Stimulated activated CD8-positive, alpha-beta memory T cell treated with anti-CD3 and anti-CD28 coated beads, Interleukin-4, amount 100 ng/mL, for 48 hours (primary cell): Measurements from ENCODE around the gene TENT4B.
"Not testable (repeated sequence)": the region's sequence is repeated elsewhere in the genome, so short reads cannot be mapped to it uniquely, and the experiment has no call there.

Experiments used
- DNase-seq: peaks from one replicate; pipeline ENCODE4 v3.0.0-alpha.2; 2020

Gene TENT4B

DNA sequence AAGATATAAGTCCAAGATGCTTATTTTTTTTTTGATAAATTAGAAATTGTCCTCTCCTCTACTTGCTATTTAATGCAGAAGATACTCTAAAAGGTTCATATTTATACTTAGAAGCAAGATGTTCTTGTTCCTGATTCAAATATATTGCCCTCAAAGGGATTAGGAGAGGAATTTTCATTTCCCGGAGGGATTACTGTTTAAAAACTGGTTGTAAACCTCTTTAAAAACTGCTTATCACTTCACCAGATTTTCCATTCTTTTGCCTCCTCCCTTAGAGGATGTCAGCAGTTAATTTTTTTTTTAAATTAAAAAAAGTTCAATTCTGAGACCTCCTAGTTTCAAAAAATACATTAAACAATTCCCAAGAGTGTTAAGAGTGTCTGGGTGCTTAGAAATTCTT, 2.8 kb downstream of the TENT4B start:
- DNase-seq, result no peak

DNA sequence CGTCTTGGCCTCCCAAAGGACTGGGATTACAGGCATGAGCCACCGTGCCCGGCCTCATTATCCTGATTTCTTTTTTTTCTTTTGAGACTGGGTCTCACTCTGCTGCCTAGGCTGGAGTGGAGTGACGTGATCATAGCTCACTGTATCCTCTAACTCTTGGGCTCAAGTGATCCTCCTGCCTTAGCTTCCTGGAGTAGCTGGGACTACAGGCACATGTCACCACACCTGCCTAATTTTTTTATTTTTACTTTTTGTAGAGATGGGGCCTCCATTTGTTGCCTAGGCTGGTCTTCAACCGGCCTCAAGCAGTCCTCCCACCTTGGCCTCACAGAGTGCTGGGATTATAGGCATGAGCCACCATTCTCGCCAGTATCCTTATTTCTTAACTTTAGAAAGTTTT, 3.5 kb downstream of the TENT4B start:
- peak; percentile 18 for DNase-seq

DNA sequence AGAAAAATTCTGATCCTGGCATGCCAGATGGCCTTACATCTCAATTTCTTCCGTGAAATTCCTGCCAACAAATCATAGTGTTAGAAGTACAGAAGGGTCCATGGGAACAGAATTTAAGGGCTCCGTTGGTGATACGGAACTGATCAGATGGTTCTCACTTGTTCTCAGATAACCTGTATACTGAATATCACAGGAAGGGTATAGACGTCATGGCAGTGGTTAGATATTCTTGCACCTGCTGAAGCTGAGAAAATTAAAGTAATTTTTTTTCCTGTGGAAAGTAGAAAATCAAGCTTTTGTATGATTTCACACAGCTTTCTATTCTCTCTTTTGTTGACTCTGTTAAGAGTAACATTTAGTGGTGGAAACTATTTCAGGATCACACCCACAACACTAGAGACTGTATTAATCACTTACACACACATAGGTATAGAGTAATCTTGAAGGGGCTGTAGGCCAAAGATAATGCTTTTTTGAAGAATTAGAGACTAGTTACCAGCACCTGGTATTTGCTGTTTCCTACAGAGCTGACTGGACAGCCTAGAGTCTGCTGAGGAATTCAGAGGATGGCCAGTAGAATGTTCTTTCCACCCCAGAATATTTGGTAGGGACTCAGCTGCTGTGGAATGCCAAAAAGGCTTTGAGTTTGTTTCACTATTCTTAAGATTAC, 7.5 kb downstream of the TENT4B start:
- peak; percentile 12 for DNase-seq

DNA sequence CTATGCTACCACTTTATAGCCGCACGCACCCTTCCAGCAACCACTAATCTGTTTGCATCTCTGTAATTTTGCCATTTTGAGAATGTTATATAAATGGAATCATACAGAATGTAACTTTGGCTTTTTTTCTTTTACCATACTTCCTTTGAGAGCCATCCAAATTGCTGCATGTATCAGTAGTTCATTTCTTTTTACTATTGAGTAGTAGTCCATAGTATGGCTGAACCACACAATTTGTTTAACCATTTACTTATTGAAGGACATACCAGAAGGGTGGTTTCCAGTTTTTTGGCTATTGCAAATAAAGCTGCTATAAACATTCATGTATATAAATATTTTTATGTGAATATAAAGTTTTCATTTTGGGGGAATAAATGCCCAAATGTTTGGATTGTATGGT, 8.8 kb downstream of the TENT4B start:
- peak; percentile 11 for DNase-seq

DNA sequence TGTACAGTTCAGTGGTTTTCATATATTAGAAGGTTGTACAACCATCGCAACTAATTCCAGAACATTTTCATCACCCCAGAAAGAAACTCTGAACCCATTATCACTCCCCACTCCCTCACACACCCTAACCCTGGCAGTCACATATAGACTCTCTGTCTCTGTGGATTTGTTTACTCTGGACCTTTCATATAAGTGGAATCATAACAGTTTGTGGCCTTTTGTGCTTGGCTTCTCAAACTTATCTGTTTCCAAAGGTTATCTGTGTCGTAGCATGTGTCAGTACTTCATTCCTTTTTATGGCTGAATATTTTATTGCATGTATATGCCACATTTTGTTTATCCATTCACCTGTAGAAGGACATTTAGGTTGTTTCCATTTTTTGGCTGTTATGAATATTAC, 12.4 kb downstream of the TENT4B start:
- DNase-seq, result no peak

DNA sequence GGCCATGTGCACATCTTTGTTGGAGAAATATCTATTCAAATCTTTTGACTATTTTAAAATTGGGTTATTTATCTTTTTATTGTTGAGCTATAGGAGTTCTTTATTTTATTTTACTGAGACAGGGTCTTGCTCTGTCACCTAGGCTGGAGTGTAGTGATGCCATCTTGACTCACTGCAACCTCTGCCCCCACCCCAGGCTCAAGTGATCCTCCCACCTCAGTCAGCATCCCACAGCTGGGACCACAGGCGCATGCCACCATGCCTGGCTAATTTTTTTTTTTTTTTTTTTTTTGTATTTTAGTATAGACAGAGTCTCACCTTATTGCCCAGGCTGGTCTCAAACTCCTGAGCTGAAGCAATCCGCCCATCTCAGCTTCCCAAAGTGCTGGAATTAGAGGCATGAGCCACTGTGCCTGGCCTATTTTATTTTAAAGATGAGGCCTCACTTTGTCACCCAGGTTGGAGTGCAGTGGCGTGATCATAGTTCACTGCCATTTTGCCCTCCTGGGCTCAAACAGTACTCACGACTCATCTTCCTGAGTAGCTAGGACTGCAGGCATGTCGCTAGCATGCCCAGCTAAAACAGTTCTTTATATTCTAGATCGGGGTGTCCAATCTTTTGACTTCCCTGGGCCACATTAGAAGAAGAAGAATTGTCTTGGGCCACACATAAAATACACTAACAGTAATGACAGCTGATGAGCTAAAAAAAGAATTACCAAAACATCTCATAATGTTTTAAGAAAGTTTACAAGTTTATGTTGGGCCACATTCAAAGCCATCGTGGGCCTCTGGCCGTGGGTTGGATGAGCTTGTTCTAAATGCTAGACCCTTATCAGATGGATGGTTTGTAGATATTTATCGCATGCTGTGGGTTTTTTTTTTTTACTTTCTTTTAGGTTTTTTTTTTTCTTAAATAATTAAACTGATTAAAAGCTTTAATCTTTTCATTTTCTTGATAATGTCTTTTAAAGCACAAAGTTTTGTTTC, 13.7 kb downstream of the TENT4B start:
- peak; percentile 60 for DNase-seq

DNA sequence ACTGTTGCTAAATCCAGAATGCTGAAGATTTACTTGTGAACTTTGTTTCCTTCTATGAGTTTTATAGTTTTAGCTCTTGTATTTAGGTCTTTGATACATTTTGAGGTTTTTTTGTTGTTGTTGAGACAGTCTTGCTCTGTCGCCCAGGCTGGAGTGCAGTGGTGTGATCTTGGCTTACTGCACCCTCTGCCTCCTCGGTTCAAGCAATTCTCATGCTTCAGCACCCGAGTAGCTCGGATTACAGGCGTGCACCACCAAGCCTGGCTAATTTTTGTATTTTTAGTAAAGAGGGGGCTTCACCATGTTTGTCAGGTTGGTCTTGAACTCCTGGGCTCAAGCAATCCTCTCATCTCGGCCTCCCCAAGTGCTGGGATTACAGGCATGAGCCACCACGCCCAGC, 14.4 kb downstream of the TENT4B start:
- no peak for DNase-seq

DNA sequence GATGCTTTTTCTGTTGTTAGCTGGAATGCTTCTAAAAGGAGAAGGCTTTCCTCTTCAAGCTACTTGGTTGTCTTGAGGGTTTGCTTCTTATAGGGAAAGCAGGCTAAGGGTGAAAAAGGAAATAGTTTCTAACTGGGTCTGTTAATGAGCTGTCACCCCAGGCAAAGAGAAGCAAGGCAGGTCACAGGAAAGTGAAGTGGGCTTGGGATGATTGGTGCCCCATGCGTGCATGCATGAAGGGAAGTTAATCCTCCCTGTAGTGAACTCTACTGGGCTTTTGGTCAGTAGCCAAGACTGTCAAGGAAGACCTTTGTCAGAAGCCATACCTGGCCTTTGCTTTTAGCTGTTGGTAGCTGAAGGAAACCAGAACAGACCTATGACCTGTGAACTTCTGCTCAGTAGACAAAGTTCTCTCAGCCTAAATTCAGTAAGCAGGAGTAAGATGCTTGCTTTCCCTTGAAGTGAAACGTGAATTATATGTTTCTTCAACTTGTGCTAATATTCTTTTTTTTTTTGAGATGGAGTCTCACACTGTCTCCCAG, 16.5 kb downstream of the TENT4B start:
- DNase-seq, result no peak

DNA sequence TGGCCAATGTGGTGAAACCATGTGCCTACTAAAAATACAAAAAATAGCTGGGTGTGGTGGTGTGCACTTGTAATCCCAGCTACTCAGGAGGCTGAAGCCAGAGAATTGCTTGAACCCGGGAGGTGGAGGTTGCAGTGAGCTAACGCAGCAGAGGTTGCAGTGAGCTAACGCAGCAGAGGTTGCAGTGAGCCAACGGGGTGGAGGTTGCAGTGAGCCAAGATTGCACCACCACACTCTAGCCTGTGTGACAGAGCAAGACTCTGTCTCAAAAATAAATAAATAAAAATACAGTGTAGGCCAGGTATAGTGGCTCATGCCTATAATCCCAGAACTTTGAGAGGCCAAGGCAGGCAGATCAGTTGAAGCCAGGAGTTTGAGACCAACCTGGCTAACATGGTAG, 18.7 kb downstream of the TENT4B start:
- DNase-seq, result not testable (repeated sequence)

DNA sequence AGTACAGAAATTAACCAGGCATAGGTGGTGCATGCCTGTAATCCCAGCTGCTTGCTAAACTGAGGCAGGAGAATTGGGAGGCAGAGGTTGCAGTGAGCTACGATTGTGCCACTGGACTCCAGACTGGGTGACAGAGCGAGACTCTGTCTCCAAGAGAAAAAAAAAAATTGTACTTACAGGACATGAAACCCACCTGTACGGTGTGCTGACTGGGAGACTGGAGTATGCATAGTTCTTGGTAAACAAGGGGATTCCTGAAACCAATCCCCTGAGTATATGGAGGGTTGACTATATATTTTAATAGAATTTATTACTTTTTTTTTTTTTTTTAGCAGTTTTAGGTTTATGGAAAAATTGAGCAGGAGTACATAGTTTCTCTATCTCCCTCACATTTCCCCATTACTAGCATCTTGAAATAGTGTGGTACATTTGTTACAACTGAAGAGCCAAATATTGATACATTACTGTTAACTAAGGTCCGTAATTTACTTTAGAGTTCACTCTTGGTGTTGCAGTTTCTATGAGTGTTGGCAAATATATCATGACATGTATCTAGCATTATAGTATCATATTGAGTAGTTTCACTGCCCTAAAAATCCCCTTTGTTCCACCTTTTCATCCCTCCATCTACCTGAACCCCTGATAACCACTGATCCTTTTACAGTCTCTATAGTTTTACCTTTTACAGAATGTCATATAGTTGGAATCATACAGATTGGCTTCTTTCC, 19.3 kb downstream of the TENT4B start:
- DNase-seq, result no peak

DNA sequence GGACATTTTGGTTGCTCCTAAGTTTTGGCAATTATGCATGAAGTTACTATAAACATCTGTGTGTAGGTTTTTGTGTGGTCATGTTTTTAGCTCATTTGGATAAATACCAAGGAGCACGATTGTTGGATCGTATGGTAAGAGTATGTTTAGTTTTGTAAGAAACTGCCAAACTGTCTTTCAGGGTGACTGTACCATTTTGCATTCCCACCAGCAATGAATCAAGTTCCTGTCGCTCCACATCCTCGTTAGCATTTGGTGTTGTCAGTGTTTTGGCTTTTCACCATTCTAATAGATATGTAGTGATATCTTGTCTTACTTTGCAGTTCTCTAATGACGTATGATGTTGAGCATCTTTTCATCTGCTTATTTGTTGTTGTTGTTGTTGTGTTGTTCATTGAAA, 20.2 kb downstream of the TENT4B start:
- no peak for DNase-seq

DNA sequence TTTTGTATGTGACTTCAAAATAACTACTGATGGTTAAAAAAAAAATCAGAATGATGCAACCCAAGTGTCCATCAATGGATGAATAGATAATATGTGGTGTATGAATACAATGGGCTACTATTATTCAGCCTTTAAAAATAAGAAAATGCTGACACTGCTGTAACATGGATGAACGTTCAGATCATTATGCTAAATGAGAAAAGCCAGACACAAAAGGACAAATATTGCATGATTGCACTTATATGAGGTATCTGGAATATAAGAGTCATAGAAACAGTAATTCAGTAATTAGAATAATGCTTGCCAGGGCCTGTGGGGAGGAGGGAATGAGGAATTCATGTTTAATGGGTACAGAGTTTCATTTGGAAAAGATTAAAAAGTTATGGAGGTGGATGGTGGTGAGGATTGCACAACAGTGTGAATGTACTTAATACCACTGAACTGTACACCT, 25.4 kb downstream of the TENT4B start:
- DNase-seq, result no peak

DNA sequence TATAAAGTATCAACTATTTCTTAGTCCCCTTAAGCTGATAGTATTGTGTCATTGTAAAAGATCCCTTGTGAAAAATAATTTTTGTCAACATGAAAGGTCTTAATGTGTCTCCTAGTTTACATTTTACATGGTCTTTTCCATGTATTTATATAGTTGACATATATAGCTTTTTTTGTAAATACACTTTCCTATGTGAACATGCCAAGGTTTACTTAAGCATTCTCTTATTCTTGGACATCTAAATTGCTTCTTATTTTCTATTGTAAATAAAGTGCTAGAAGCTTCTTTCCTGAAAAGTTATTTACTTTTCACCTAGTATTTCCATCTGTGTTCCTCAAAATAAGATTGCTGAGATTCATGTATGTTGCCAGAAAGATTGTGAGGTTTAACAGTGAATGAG, 29.3 kb downstream of the TENT4B start:
- DNase-seq, result no peak

DNA sequence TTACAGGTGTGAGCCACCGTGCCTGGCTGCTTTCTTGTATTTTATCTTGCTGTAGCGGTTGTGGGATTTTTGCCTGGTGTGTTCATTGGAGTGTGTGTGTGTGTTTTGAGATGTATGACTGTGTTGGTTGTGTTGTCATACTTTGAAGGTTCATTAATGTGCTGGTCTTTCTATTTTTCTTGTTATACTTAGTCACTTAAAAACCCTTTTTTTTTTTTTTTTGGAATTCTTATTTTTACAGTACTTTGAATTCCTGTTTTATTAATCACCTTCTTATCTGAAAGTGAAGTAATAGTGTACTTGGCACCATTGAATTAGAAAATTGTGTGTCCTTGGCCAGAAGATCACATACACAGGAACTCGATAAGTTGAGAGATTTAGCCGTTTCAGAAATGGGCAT, 30.2 kb downstream of the TENT4B start:
- no peak for DNase-seq

DNA sequence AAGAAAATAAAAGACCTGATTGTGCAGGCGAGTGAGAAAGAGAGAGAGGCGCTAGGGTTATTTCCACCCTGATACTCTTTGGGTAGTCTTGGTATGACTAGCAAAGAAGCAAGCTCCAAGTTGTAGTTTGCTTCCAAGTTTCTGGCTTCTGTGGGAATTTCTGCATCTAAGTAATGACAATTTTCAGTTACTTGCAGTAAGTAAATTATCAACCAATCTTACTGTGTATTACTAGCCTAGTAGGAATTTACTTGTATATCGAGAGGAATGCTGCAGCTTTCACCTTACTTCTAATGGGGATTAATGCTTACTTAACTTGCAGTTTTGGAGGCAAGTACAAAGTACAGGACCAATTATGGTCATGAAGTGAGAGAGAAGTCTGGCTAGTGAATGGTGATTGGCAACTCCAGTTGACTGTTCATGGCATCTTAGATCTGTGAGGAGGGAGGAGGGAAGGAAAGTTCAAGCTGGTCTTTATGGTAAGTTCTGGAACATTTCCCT, 31.9 kb downstream of the TENT4B start:
- DNase-seq, result no peak

DNA sequence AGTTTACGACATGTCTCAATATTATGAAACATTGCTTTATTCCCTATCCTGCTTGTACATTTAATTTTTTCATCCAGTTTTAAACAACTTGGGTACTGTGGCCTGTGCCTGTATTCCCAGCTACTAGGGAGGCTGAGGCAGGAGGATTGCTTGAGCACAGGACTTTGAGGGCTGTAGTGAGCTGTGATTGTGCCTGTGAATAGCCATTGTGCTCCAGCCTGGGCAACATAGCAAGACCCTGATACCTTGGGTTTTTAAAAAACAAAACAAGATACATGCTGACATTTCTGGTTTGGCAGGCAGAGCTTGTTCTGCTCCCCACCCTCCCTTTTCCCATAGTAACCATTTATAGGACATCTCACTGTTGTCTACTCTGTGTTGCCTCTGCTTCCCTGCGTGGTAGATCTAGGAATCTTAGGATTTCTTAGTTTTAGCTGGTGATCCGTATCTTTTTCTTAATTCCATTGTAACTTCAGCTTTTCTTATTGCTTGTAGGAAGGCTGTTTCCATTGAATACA, 35.6 kb downstream of the TENT4B start:
- no peak for DNase-seq

DNA sequence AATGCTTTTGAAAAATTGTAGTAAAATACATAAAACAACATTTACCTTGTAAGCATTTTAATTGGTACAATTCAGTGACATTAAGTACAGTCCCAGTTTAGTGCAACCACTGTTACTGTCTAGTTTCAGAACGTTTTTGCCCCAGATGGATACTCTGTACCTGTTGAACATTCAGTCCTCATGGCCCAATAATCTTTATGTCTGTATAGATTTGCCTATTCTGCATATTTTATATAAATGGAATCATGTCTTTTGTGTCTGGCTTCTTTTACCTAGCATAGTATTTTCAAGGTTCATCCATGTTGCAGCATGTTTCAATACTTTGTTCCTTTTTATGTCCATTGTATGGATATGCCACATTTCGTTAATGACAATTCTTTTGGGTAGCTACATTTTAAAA, 37.2 kb downstream of the TENT4B start:
- no peak for DNase-seq

DNA sequence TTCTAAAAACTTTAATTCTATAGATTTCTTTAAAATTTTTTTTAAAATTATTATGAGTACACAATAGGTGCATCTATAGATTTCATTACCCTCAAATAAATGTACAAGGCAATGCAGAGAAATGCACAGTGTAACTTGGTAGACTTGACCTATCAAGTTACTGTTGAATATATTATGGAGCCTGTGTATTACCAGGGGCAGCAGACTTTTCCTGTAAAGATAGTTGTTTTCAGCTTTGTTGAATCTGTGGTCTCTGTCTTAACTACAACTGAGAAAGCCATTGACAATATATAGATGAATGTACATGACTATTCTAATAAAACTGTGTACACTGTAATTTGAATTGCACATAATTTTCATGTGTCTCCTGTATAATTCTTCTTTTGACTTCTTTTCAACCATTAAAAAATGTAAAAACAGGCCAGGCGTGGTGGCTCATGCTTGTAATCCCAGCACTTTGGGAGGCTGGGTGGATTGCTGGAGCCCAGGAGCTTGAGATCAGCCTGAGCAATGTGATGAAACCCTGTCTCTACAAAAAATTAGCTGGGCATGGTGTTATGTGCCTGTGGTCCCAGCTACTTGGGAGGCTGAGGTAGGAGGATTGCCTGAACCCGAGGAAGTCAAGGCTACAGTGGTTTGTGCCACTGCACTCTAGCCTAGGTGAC, 39.4 kb downstream of the TENT4B start:
- no peak for DNase-seq

DNA sequence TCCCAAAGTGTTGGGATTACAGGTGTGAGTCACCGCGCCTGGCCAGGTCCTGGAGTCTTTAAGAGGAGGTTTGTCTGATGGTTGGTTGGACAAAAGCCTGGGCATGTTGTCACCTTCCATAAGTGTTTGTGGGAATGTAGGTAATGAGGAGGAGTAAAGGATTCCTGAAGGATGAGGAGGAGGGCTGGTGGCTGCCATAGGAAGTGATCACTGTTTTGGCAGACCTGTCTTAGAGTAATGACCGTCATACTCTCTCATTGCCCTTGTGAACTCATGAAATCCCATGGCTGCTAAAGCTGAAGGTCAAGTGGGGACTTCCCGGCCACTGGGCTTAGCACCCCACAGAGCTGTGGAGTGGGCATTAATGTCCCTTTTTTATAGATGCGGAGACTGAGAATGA, 40.5 kb downstream of the TENT4B start:
- DNase-seq, result no peak

DNA sequence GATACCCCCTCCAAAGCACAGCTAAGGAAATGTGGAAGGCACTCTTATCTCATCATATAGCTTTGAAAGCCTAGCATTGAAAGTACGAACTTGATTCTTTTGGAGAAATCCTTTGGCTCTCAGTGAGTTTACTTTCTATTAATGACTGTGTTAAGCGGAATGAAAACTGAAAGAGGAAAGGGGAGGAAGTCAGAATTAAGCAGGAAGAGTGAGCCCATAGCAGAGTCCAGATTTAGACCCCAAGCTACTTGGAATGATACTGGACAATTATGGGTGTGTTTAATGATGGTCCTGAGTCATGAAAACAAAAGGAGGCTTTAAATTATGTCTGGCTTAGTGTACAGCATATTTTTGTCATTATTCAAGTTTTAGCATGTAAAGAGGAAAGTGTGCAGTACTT, 42.2 kb downstream of the TENT4B start:
- DNase-seq, result no peak

DNA sequence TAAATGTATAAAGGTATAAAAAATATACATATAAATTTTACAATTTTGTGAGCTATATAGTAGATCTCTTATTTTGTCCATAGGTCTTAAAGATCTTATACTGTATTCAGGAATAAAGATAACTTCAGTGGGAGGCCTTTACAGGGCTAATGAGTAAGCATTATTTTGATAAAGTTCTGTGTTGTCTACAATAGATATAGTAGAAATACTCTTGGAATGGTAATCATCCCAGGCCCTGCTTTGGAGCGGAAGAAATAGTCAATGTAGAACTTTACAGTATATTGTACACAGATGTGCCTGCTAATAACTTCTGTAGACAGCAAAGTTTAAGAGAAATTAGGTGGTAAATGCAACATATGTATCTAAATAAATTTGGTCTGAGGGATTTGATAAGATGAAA, 42.6 kb downstream of the TENT4B start:
- DNase-seq, result no peak

DNA sequence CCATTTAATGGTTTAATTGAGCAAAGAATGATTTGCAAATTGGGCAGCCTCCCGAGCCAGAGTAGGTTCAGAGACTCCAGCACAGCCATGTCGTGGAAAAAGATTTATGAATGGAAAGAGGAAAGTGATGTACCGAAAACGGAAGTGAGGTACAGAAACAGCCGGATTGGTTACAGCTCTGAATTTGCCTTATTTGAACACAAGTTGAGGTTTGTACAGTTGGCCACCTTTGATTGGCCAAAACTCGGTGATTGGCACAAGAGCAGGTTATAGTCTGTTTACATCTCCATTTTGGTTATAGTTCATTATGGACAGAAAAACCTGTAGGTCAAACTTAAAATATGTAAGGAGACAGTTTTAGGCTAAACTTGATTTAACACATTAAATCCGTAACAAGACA, 44.5 kb downstream of the TENT4B start:
- no peak for DNase-seq
